ENCODE measurements around the gene CENPF.
"Not testable (repeated sequence)": the region's sequence is repeated elsewhere in the genome, so short reads cannot be mapped to it uniquely, and the experiment has no call there.

The CENPF gene

DNA sequence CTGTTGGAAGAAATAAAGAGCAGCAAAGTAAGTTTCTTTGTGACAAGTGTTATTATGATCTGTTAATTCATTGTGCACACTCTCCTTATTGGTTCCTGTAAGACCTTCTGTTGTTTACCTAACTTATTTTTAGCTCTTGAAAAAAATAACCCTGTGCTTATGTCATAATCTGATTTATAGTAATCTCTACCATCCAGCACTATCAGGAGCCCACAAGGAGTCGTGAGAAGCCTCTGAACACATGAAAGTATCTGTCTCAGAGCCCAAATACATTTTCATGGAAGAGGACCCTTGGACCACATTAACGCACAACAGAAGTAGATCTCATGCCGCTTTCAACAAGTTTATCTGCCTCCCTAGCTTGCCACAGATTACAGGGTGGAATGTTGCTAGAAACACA, 45.8 kb downstream of the CENPF start:
- DNase-seq (ENCODE audit: extremely low spot score, insufficient read length, low read depth) (no peak), FAIRE-seq (no peak)

DNA sequence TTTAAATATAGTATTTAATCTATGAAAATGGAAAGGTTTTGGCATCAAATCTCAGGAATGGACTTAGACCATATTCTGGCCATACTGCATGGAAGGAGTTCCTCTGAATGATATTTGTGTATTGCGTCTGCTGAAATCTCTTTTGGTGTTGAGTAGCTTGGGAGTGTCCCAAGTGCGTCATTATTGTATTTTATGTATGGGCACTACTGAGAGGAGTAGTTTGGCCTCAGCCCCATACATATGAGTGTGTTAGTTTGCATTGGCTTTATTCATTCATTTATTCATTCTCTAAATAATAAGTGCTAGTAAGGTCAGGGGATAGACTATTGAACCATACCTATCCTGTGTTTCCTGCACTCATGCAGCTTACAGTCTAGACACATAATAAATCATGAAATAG, 46.6 kb downstream of the CENPF start:
- no peak for FAIRE-seq
- no peak for DNase-seq (ENCODE audit: extremely low spot score, insufficient read length, low read depth)

DNA sequence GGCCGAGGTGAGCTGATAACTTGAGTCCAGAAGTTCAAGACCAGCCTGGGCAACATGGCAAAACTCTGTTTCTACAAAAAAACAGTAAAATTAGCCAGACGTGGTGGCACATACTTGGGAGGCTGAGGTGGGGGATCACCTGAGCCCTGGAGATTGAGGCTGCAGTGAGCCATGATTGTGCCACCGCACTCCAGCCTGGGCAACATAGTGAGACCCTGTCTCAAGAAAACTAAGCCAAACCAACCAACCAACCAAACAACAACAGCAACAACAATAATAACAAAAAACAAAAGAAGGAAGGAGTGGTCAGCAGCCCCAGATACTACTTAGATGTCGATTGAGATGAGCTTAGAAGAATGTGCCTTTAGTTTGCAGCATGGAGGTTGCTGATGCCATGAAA, 47.7 kb downstream of the CENPF start:
- FAIRE-seq, result no peak
- no peak for DNase-seq (ENCODE audit: extremely low spot score, insufficient read length, low read depth)

DNA sequence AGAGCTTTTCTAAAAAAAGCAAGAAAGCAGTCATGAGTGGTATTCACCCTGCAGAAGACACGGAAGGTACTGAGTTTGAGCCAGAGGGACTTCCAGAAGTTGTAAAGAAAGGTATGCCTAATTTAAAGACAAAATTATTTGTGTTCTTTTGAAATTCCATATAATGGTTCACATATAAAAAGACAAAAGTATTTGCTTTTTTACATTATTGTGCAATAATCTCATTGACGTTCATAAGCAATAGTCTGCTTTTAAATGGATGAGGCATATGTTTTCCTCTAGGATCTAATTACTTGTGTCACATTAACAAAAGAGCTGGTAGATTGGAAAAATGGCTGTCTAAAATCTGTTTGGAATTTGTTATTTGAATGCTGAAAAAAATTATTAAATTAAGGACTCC, 54.3 kb downstream of the CENPF start:
- FAIRE-seq, result no peak
- DNase-seq (ENCODE audit: extremely low spot score, insufficient read length, low read depth), result no peak

DNA sequence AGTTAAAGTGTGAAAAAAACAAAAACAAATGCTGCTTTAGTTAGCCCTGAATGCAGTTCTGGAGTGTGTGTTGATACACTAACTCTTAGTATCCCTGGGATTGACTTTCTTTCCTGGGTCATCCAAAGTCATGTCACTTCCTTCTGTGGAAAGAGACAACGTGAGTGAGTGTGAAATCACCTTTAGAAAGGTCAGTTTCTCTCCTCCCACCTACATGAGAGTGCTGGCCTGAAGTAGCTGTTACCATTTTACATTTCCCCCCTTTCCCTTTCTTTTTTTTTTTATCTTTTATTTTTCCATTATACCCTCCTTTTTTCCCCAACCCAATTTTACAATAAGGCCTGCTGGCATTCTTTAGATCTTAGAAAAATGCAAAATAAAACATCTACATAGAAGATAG, 55.2 kb downstream of the CENPF start:
- no peak for FAIRE-seq
- no peak for DNase-seq (ENCODE audit: extremely low spot score, insufficient read length, low read depth)

DNA sequence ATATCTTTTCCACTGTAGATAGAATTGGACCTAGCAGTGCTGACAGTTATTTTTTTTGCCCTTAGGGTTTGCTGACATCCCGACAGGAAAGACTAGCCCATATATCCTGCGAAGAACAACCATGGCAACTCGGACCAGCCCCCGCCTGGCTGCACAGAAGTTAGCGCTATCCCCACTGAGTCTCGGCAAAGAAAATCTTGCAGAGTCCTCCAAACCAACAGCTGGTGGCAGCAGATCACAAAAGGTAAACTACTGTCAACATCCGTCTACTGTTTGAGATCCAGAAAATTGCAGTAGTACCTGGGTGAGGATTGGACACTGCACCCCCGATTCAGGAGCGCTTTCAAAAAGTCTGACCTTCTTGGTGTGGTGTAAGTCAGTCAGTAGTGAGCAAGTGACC, 55.8 kb downstream of the CENPF start:
- no peak for DNase-seq (ENCODE audit: extremely low spot score, insufficient read length, low read depth)
- FAIRE-seq, result no peak

DNA sequence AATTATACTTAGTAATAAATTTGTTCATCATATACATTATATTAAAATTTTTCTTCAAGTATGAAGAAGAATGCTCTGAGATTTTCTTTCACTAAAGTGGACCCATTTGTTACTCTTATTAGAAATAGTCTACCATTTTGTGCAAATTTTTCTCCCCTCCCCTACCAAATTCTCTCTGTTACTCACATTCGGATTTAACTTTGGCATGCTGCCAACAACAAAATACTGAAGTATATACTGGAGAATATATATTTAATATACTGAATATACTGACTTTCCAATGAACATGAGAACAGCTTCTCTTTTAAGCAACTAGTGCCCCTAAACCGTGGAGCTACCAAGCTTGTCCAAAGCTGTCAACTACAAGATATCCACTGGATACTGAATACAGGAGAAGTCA, 57.2 kb downstream of the CENPF start:
- no peak for FAIRE-seq

DNA sequence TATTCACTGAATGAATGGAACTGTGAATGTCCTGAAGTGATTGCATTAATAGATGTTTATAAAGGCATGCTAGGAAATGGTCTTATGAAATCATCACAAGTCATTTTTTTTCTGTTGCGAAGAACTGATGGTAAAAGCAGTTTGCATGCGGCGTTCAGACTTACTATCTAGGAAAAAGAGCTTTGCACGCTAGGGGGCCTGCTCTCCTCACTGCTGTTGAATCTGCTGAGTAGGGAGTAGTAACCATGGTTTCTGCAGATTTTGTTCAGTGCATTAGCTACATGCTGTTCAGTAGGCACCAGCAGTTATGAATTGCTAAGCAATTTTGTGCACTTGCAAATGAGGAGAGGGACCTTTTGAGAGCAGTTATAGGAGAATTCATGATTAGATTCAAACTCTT, 57.9 kb downstream of the CENPF start:
- no peak for DNase-seq (ENCODE audit: extremely low spot score, insufficient read length, low read depth)

More for the DNA sequence above, 57.2 kb downstream of the CENPF start:
- DNase-seq (ENCODE audit: extremely low spot score, insufficient read length, low read depth), result no peak

DNA sequence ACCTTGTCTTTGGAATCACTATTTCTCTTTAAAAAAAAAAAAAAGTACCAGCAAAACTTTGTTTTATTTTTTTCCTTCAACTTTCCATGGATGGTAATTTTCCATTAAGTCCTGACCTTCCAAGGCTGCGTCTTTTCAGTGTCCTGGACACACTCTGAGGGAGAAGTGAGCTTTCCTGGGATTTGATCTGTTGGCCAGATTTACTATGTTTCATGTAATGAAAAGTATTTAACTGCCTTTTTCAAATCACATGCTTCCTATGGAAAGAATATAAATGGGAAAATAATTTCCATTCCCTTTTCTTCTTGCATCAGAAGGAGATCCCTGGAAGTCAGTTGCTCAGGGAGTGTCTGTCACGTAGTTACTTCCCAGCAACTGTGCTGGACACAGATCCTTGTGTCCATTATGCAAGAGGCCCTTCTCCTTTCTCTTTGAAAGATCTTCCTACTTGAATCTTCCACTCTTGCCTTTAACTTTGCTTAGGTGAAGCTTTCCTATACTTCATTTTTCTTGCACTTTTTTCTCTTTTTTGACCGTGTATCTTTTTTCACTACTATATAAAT, 59.3 kb downstream of the CENPF start:
- no peak for FAIRE-seq
- DNase-seq (ENCODE audit: extremely low spot score, insufficient read length, low read depth), result no peak

More for the DNA sequence above, 57.9 kb downstream of the CENPF start:
- no peak for FAIRE-seq

DNA sequence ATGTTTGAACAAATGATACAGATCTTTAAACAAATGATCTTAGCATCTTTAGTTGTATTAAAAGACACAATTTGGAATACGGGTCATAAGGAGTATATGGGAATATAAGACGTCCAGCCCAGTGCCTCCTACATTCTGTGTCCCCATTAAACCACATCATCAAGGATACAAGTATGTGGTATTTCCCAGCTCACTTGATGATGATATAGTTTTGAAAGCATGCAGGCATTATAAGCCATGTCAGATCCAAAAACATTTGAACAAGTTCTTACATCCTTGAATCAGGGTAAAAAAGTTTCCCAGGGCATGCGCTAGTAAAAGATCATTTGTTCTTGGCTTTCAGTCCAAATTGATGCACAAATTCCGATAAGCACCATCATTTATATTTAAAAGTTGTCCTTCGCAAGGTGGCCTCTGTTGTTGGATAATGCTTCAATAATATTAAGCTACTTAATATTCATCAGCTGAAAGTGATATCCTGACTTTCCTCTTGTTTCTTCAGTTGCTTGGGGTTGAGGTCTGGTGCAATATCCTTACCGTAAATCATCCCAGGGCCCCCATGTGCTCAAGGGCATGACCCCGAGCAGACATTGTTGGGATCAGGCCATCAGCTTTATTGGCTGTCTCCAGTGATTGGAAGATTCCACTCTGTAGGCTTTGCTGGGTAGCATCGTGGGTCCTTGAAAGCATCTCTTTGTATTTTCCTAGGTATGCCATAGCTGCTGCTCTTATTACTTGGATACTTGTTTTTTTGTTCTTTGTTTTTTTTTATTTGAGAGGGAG, 61.8 kb downstream of the CENPF start:
- DNase-seq (ENCODE audit: extremely low spot score, insufficient read length, low read depth), result no peak
- no peak for FAIRE-seq

DNA sequence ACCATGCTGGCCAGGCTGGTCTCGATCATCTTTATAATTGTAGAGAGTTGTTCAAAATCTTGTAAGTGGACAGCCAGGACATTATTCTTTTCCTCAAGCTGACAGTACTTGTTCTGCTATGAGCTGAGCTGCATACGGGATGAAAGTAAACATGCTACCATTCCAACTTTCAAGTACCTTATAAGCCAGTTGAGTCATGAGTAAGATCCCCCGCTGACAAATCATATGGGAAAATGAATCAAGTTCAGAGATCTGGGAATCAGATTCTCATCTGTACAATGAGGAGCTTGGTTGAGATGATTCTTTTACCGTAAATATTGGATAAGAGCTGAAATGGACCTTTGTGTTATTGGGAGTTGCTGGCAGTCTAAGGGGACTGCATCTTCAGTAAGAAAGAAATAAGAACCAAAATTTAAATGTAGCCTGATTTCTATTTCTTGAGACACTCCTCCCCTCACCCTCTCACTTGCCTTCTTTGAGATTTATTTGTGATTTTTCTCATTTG, 62.7 kb downstream of the CENPF start:
- DNase-seq (ENCODE audit: extremely low spot score, insufficient read length, low read depth), result no peak
- no peak for FAIRE-seq

DNA sequence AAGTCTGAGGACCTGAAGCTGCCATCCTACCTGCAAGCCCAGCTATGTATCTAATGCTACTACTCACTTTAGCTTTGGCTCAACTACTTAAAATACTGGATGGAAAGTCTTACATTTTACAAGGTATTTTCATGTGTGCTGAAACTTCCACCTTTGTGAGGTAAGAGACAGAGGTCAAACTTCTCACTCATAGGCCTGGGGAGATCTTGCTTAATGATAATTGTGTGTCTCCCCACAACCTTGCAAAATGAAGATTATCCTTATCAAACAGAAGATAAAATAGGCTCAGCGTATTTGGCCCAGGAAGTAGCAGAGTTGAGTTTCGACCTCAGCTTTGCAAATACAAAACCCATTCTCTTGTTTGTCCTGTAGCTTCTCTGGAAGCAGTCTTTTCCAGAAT, 63.7 kb downstream of the CENPF start:
- DNase-seq (ENCODE audit: extremely low spot score, insufficient read length, low read depth) (no peak), FAIRE-seq (no peak)

DNA sequence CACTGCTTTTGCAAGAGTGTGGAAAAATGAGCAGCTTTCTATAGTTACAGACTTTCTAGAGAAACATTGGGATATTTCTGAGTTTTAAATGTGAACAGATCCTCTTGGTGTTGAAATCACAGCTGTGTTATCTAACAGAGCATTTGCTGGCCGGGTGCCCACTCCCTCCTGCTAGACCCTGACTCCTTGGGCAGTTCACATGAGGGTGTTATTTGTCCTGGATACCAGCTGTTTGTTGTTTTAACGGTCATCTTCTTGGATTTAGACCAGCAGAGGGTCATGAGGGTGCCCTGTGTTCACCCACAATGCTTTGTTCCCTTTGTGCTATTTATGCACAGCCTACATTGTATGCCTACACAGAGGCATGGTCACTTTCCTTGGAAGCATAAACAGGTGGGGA, 67.1 kb downstream of the CENPF start:
- no peak for DNase-seq (ENCODE audit: extremely low spot score, insufficient read length, low read depth)
- no peak for FAIRE-seq

DNA sequence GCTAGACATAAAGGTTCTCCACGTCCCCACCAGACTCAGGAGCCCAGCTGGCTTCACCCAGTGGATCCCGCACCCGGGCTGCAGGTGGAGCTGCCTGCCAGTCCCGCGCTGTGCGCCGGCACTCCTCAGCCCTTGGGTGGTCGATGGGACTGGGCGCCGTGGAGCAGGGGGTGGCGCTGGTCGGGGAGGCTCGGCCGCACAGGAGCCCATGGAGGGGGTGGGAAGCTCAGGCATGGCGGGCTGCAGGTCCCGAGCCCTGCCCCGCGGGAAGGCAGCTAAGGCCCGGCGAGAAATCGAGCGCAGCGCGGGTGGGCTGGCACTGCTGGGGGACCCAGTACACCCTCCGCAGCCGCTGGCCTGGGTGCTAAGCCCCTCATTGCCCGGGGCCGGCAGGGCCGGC, 70.0 kb downstream of the CENPF start:
- DNase-seq (ENCODE audit: extremely low spot score, insufficient read length, low read depth); FAIRE-seq: not testable (repeated sequence)

DNA sequence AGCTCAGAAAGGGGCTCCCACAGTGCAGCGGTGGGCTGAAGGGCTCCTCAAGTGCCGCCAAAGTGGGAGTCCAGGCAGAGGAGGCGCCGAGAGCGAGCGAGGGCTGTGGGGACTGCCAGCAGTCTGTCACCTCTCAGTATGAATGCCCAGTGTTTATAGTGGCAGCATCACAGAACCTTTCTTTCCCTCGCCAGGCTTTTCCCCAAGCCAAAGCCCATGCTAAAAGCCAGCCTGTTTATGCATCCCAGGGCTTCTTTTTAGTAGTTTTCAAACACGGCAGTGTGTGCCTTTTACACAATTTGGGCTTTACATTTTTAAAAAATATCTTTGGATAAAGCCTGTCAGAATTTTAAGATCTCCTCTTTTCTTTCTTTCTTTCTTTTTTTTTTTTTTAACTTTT, 70.6 kb downstream of the CENPF start:
- no peak for FAIRE-seq
- DNase-seq (ENCODE audit: extremely low spot score, insufficient read length, low read depth), result no peak

DNA sequence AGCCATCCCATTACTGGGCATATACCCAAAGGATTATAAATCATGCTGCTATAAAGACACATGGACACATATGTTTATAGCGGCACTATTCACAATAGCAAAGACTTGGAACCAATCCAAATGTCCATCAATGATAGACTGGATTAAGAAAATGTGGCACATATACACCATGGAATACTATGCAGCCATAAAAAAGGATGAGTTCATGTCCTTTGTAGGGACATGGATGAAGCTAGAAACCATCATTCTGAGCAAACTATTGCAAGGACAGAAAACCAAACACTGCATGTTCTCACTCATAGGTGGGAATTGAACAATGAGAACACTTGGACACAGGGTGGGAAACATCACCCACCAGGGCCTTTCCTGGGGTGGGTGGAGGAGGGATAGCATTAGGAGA, 72.5 kb downstream of the CENPF start:
- not testable (repeated sequence) for FAIRE-seq

DNA sequence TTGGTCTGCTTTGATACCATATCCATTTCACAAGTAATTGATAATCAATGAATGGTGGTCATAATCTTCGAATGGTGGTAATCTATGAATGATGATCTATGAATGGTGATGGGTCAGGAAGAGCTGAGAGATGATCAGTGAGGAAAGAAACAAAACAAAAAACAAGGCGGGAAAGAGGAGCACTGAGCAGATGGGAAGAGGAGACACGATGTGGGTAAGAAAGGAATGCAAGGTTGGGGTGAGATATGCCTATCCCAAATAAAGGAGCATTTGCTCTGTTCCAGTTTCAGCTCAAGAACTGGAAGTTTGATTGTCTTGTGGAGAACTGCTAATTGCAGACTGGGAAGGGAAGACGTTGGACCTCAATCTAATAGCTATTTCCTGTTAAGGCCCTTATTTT, 73.8 kb downstream of the CENPF start:
- DNase-seq (ENCODE audit: extremely low spot score, insufficient read length, low read depth) (no peak), FAIRE-seq (no peak)

More for the DNA sequence above, 72.5 kb downstream of the CENPF start:
- DNase-seq (ENCODE audit: extremely low spot score, insufficient read length, low read depth), result not testable (repeated sequence)

DNA sequence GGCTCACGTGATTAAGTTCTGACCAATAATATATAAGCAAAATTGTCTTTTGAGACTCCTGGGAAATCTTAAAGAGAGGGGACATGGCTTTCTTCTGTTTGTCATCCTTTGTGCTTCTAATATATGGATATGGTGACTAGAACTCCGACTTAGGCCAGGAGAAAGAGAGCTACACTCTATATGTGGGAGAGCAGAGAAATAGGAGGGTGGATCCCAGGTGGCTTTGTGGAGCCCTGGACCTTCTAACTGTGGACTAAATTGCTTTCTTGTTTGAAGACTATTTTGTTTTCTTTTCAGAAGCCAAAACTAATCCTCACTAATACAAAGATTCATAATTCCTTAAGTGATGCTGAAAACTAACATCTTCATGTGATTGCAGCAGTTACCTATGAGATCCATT, 75.0 kb downstream of the CENPF start:
- no peak for DNase-seq (ENCODE audit: extremely low spot score, insufficient read length, low read depth)
- FAIRE-seq, result no peak

DNA sequence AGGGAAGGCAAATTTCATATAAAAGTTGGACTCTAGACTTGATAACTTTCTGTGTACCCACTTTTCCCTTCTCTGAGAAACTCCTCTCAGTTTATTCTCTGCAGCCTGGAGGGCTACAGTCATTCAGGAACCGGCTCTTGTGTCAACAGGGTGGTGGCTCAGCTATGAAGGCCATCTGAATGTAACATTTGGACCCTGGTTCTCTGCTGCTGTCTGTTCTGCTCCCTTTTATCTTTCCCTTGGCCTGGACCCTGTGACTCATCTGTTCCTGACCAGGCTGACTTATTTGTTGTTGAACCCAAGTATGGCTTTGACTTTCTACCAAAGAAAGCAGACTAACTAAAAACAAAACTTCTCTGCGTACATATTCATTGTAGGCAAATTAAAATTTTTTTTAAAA, 75.4 kb downstream of the CENPF start:
- DNase-seq (ENCODE audit: extremely low spot score, insufficient read length, low read depth) (no peak), FAIRE-seq (no peak)

DNA sequence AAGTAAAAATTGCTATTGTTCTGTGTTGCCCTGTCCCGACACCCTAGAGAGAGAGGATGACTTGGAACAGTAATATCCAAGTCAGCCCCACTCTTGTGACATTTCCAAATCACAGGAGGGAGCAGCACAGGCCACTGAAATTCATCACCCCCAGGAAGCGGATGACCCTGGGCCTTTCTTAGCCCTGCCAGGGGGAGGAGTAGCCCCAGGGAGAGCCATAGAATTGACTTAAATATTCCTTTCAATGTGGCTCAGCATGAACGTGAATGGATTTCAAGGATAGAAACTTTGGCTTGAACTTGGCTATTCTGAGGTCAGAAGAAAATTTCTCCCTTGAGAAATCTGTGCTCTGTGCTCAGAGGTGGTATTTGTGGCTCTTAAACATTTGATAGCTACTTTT, 80.6 kb downstream of the CENPF start:
- DNase-seq (ENCODE audit: extremely low spot score, insufficient read length, low read depth) (no peak), FAIRE-seq (no peak)

DNA sequence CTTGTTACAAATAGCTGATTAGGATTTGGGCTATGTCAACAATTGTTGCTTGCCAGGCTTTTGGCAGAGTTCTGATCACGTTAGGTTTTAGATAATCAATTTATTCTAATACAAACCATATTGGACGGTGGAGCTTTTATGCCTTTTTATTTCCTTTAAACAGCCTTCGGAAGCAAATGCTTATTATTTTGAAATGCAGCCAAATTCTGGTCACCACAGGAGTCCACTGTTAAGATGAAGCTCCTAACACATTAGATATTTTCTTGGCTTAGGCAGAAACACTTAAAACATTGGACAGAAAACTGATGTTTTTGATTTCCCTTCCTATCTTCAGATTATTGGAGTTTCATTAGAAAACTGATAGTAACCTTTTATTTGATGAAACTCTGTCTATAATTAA, 82.9 kb downstream of the CENPF start:
- DNase-seq (ENCODE audit: extremely low spot score, insufficient read length, low read depth) (no peak), FAIRE-seq (no peak)

DNA sequence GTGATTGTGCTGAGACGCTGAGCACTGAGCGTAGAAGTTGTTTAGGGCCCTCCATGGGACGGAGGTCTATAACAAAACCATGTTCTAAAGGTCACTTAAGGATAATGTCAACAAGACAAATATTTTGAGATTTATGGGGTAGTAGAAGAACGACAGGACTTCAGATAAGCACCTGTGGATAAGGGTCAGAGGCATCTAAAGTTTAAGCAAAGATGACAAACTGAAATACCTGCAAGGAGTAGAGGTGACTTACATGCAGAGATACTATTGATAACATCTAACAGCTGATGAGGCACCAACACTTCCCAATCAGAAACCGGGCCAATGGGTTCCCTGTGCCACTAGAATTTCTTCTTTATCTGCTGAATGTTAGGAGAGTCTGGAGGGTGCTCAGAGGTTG, 83.5 kb downstream of the CENPF start:
- no peak for FAIRE-seq
- no peak for DNase-seq (ENCODE audit: extremely low spot score, insufficient read length, low read depth)
